HG02885 (cell line): ENCODE data around the gene OR52D1.

Experiments
- ATAC-seq: cut with Tn5 transposase; IDR thresholded peaks from one replicate; pipeline ENCODE4 v1.9.1; 2021; ENCODE audit warnings: mild to moderate bottlenecking; ENCODE audit not compliant: unreplicated experiment, poor library complexity

The OR52D1 gene

DNA sequence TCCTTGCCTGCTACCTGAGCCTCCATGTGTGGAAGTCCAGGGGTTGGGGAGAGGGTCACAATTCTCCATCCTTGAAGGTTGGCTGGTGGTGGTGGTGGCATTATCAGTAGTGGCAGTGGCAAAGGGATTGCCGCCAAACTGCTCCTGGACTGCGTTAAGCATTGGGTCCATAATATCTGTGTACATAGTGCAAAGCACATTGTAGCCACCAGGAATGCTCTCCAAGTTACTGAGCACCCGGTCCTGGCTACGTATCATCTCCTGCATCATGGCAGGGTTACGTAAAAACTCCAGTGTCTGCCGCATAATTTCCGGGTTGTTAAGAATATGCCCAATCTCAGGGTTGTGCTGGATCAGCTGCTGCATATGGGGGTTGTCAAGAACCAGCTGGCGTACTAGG, 20.1 kb downstream of the OR52D1 start:
- ATAC-seq: no peak

GRCh38 chr11:5509803-5510202, 21.3 kb downstream of the OR52D1 start, which contains the start of gene UBQLN3:
Gene UBQLN3 (minus strand): TSS chr11:5509957. CDS start chr11:5509558, 399 bp downstream.
- ATAC-seq: no peak

DNA sequence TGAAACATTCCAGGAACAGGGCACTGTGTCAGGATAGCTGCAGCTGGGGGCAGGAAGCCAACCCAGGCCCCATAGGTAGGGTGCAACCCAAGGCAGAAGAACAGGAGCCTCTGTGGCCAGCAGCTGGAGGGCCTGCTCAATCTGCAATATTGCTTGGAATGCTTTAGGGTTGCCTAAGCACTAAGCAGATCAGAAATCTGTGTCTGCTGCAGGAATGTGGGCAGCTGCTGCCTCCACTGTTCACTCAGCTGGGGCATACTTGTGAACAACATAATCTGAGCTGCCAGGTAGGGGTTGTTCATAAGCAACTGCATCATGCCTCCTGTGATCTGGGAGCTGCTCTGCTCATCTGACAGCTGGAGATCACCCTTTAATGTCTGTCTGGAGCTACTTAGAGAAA, 26.4 kb downstream of the OR52D1 start:
- ATAC-seq: no peak

DNA sequence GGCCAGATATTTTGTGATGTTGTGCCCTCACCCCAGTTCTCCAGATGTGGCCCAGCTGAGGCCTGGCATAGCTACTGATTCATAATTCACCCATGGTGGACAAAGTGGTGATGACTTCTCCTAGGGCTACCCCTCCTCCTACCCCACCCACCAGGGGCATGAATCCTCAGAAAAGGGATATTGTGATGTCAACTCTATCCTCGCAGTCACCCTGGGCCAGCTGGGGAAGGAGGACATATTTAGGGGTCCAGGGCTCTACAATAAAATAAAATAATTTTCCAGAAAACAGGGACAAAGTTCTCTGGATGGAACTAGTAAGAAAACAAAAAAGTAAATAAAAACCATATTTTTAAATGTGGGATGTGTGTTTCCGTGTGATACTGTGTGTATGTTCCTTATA, 28.1 kb downstream of the OR52D1 start, which contains the start of gene UBQLNL:
UBQLNL (minus strand) TSS at position 101 of the 400 bp plus-strand sequence. CDS start 258 bp downstream, outside the sequence.
- ATAC-seq: no peak

GRCh38 chr11:5521540-5521939, 33.1 kb downstream of the OR52D1 start:
- no peak for ATAC-seq

GRCh38 chr11:5522308-5522707, 33.8 kb downstream of the OR52D1 start:
- ATAC-seq: no peak

DNA sequence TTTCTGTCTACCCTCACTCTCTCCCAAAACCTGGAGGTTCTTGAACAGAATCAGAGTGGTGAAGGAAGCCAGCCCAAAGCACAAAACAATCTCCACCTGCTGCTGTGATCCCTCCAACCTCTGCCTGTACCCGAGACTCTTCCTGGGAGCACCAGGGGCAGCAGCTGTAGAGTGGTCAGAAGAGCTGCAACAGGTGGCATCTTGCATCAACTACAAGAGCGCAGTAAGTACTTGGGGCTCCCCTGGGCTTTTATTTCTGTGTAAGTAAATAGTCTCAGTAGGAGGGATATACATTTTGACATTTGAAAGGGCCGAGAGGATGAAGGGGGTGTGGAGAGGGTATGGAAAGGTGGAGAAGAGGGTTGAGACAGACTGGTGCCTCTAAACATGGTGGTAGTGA, 36.3 kb downstream of the OR52D1 start:
- ATAC-seq: no peak

DNA sequence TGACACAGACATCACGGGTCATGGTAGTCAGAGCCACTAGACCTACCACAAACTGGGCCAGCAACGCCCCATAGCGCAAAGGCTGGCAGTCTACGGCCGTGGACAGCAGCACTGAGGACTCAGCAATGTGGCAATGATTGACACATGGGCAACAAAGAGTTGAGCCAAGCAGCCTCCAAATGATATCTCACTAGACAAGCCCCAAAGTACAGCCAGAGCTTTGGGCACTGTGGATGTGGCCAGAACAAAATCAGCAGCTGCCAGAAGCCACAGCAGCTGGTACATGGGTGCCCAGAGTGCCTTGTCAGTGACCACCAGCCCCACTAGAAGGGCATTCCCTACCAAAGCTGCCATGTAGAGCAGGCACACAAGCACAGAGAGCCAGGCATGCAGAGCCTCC, 39.2 kb downstream of the OR52D1 start:
- ATAC-seq: no peak

GRCh38 chr11:5528495-5528894, 40.0 kb downstream of the OR52D1 start:
- no peak for ATAC-seq

DNA sequence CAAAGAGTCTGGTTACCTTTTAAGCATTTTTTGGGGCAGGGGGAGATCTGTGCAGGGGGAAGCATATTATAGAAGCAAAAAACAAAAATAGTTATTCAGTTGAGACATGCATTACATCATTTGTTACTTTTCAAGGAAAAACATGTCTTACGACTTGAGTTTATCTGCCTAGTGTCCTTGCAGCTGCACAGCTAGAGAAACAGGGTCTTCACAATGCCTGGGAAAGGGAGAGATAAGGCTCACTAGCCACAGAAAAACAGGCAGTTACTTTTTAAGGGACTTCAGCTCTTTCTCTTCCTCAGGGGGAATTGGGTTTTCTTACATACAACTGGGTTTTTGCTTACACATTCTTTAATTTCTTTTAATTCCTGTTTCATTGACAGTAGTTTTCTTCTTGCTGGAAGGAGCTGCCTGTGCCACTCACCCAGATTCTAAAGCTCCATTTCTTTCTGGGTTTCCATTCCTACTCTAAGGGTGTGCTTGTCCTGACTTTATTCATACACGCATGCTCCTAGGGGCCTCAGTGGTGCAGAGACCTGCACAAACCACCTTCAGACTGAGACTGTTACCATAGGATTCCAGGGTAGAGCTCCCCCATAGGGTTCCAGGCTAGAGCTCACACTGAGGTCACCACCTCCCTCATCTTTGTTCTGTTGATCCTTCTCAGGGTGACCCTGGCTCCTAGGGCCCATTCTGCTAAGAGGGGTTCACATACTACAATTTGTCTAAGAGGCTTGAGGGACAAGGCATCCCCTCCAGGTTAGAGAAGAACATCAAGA, 42.8 kb downstream of the OR52D1 start:
- ATAC-seq: no peak

- no peak for ATAC-seq
Observed at GRCh38 chr11:5534046-5534445, 45.6 kb downstream of the OR52D1 start.

DNA sequence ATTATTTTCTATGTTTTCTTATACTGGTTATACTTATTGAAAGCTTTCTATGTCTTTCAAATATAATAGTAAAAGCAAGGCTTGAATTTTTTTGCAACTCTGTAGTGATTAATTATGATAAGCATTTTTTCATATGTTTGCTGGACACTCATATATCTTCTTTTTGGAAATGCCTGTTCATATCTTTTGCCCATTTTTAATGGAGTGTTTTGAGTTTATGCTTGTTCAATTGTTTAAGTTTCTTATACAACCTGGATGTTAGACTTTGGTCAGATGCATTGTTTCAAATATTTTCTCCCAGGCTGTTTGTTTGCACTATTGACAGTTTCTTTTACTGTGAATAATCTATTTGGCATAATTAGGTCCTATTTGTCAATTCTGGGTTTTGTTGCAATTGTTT, 48.0 kb downstream of the OR52D1 start:
- no peak for ATAC-seq
